T-cell (primary cell): ENCODE data around the gene MED27. TPM values are rescaled to one million over a fixed set of nuclear protein-coding genes. Genes with fewer than 3 reads are reported as not detected.

ENCODE experiments used
- ATAC-seq, 4 experiments: fragments of 200-7000 bp in 3 of 4; fragments of 150-1000 bp in 1 of 4; cut with Tn5 transposase; replicated peaks in 1 of 4; 1 replicate in 3 of 4; 2 replicates in 1 of 4; pipeline ENCODE4 v1.10.0; 2021; ENCODE audit warnings: moderate library complexity in 3 of 4, mild to moderate bottlenecking in 2 of 4, moderate number of reproducible peaks in 1 of 4
- CTCF ChIA-PET, 2 donors: fragments of 300-600 bp; sonication (Branson Sonifier 250); formaldehyde crosslinking; loops; one replicate each; lab custom pipeline; 2022; ENCODE audit warnings: antibody characterized with exemption in 2 of 2; lab: Charles Lee
- POLR2A ChIA-PET, 2 donors: fragments of 300-600 bp; sonication (Branson Sonifier 250); formaldehyde crosslinking; loops; one replicate each; lab custom pipeline; 2022; ENCODE audit warnings: antibody characterized with exemption in 2 of 2; lab: Charles Lee
- DNase-seq, 35 experiments: peaks; one replicate each; pipeline versions ENCODE4 v3.0.0 to v3.0.0-alpha.2; 2013 to 2023
- H3K27ac ChIP-seq: one replicate; pipeline ENCODE4 v1.5.1; 2013; ENCODE audit warnings: low read length
- H3K27me3 ChIP-seq, 2 experiments: replicated peaks in 1 of 2; 1 replicate in 1 of 2; 2 replicates in 1 of 2; pipeline versions ENCODE4 v1.6.1 to v1.7.0; 2013; ENCODE audit warnings: low read length in 1 of 2, mixed read lengths in 1 of 2; ENCODE audit not compliant: control insufficient read depth in 2 of 2, insufficient read depth in 2 of 2; ENCODE audit errors: extremely low read depth in 1 of 2
- H3K36me3 ChIP-seq, 2 donors: 1 replicate in 1 of 2; 2 replicates in 1 of 2; pipeline versions ENCODE4 v1.6.1 to v1.7.0; 2013; ENCODE audit warnings: low read length in 1 of 2; ENCODE audit not compliant: control insufficient read depth in 2 of 2, insufficient read depth in 1 of 2; ENCODE audit errors: extremely low read depth in 1 of 2
- H3K4me1 ChIP-seq, 2 experiments: 1 replicate in 1 of 2; 2 replicates in 1 of 2; pipeline versions ENCODE4 v1.6.1 to v1.7.0; 2013; ENCODE audit warnings: low read length in 2 of 2, mixed read lengths in 1 of 2; ENCODE audit not compliant: insufficient read depth in 2 of 2, control insufficient read depth in 1 of 2; ENCODE audit errors: extremely low read depth in 1 of 2
- H3K4me3 ChIP-seq, 2 donors: 1 replicate in 1 of 2; 2 replicates in 1 of 2; pipeline versions ENCODE4 v1.5.1 to v1.7.0; 2013; ENCODE audit warnings: mild to moderate bottlenecking in 2 of 2, low read length in 1 of 2, moderate library complexity in 1 of 2; ENCODE audit not compliant: control insufficient read depth in 1 of 2; ENCODE audit errors: extremely low read depth in 1 of 2
- H3K9me3 ChIP-seq: 2 replicates; pipeline ENCODE4 v1.7.0; 2013
- H3K27ac Mint-ChIP-seq, 2 donors: one replicate each; pipeline ENCODE4 v1.8.0; 2020 to 2021; ENCODE audit warnings: mild to moderate bottlenecking in 2 of 2, mixed read lengths in 2 of 2
- H3K27me3 Mint-ChIP-seq, 2 donors: one replicate each; pipeline ENCODE4 v1.8.0; 2021 to 2022; ENCODE audit warnings: mixed read lengths in 2 of 2
- H3K36me3 Mint-ChIP-seq: one replicate; pipeline ENCODE4 v1.8.0; 2021; ENCODE audit warnings: mixed read lengths
- H3K4me1 Mint-ChIP-seq, 3 donors: one replicate each; pipeline ENCODE4 v1.8.0; 2020 to 2022; ENCODE audit warnings: mixed read lengths in 3 of 3, mild to moderate bottlenecking in 1 of 3
- H3K4me3 Mint-ChIP-seq, 3 donors: one replicate each; pipeline ENCODE4 v1.8.0; 2020 to 2022; ENCODE audit warnings: mild to moderate bottlenecking in 3 of 3, mixed read lengths in 3 of 3, moderate library complexity in 3 of 3
- H3K9me3 Mint-ChIP-seq, 3 donors: one replicate each; pipeline ENCODE4 v1.8.0; 2020 to 2022; ENCODE audit warnings: mixed read lengths in 3 of 3
- WGBS: methylation state at CpG from one replicate; pipeline ENCODE4 v1.1.5; 2013; ENCODE audit warnings: missing lambda C conversion rate; ENCODE audit not compliant: insufficient coverage; 5-methylcytosine and 5-hydroxymethylcytosine counted together
- total RNA-seq, 35 experiments: library from RNA in 6 of 35; stranded (reverse) in 6 of 35; fragments of 120-200 nt in 1 of 35; gene quantifications; one replicate each; pipeline versions ENCODE4 v1.2.1 to v1.2.4 and lab custom pipeline; 2013 to 2026

Gene MED27
- total RNA-seq, 5 donors from 2014 or later (not counting 1 experiment from before 2014, with no cell fraction given), result 15.0 to 26.7 (median 17.6) TPM

DNA sequence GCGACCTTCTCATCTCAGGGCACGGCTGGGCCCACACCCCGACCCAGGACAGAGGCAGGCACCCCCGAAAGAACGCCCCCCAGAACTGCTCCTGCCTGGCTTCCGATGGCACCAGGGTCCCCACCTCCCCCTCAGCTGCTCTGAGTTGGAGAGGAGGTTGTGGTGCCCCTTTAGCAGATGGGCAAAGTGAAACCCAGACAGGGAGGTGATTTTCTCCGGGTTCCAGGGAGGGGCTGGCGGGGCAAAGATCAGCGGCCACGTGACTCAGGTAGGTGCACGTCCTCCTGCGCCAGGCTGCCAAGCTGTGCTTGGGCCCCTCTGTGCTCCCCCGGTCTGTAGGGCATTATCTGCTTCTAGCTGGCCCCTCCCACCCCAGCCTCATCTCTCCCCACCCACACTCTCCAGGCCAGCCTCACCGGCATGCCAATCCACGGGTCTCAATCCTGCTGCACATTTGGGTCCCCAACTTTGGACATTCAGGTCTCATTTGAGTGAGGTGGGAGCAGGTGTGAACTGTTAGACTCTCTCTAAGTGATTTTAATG is 254.6 kb downstream of the MED27 start:
- CTCF ChIA-PET, result no interaction called here
- no peak for ATAC-seq
- Histone ChIP-seq H3K4me3 (no peak overlapping the region), H3K36me3 (no peaks in the 10 kb centered on the region), H3K27me3 (peaks cover 2 to 41% of the 10 kb centered on the region in 2 experiments), H3K9me3 (no peaks in the 10 kb centered on the region), H3K27ac (no peak overlapping the region), H3K4me1 (no peaks in the 10 kb centered on the region)
- Mint-ChIP-seq H3K27me3 (peaks cover 16 to 25% of the 10 kb centered on the region in 2 donors), H3K36me3 (no peaks in the 10 kb centered on the region), H3K4me3 (no peak overlapping the region), H3K27ac (no peak overlapping the region), H3K9me3 (no peaks in the 10 kb centered on the region), H3K4me1 (no peaks in the 10 kb centered on the region)
- 87% methylated on average over 6 of the region's 15 CpGs for WGBS
- POLR2A ChIA-PET, result no interaction called here
- DNase-seq, result no peak

GRCh38 chr9:131824155-131824594 is 255.5 kb downstream of the MED27 start:
- Histone ChIP-seq H3K27me3 (peaks cover 2 to 41% of the 10 kb centered on the region in 2 experiments), H3K27ac (no peak overlapping the region), H3K4me3 (no peak overlapping the region), H3K9me3 (no peaks in the 10 kb centered on the region), H3K4me1 (no peaks in the 10 kb centered on the region), H3K36me3 (no peaks in the 10 kb centered on the region)
- no peaks in the 10 kb centered on the region for H3K36me3 Mint-ChIP-seq
- DNase-seq, result no peak
- peaks cover 16 to 25% of the 10 kb centered on the region in 2 donors for H3K27me3 Mint-ChIP-seq
- 72% methylated on average over 20 of the region's 20 CpGs for WGBS
- H3K4me1 Mint-ChIP-seq, result no peaks in the 10 kb centered on the region
- CTCF ChIA-PET, result no interaction called here
- no peaks in the 10 kb centered on the region for H3K9me3 Mint-ChIP-seq
- no peak overlapping the region for H3K4me3 Mint-ChIP-seq
- POLR2A ChIA-PET, result no interaction called here
- no peak for ATAC-seq
- H3K27ac Mint-ChIP-seq, result no peak overlapping the region

- POLR2A ChIA-PET, result no interaction called here
- H3K4me1 Mint-ChIP-seq, result no peaks in the 10 kb centered on the region
- no peak overlapping the region for H3K4me3 Mint-ChIP-seq
- no peaks in the 10 kb centered on the region for H3K9me3 Mint-ChIP-seq
- Histone ChIP-seq H3K4me3 (no peak overlapping the region), H3K27ac (no peak overlapping the region), H3K27me3 (peaks cover 2 to 41% of the 10 kb centered on the region in 2 experiments), H3K4me1 (no peaks in the 10 kb centered on the region), H3K9me3 (no peaks in the 10 kb centered on the region), H3K36me3 (no peaks in the 10 kb centered on the region)
- DNase-seq, result no peak
- WGBS, result 56% methylated on average over 35 of the region's 35 CpGs
- H3K36me3 Mint-ChIP-seq, result no peaks in the 10 kb centered on the region
- CTCF ChIA-PET, result no interaction called here
- ATAC-seq, result no peak
- no peak overlapping the region for H3K27ac Mint-ChIP-seq
- peaks cover 16 to 25% of the 10 kb centered on the region in 2 donors for H3K27me3 Mint-ChIP-seq
These were observed 255.9 kb downstream of the MED27 start for GRCh38 chr9:131823701-131824146.

GRCh38 chr9:131818089-131818488 is 261.6 kb downstream of the MED27 start:
- CTCF ChIA-PET, result no interaction called here
- no peaks in the 10 kb centered on the region for H3K36me3 Mint-ChIP-seq
- H3K36me3 ChIP-seq, result no peaks in the 10 kb centered on the region
- H3K4me1 Mint-ChIP-seq, result no peaks in the 10 kb centered on the region
- H3K4me3 ChIP-seq, result no peak overlapping the region
- H3K27ac Mint-ChIP-seq, result no peak overlapping the region
- H3K9me3 ChIP-seq, result no peaks in the 10 kb centered on the region
- no peaks in the 10 kb centered on the region for H3K9me3 Mint-ChIP-seq
- H3K4me1 ChIP-seq, result no peaks in the 10 kb centered on the region
- WGBS, result 60% methylated on average over 4 of the region's 7 CpGs
- peaks cover 11 to 21% of the 10 kb centered on the region in 2 donors for H3K27me3 Mint-ChIP-seq
- peaks cover 0 to 36% of the 10 kb centered on the region in 2 experiments for H3K27me3 ChIP-seq
- no peak for ATAC-seq
- no peak for DNase-seq
- POLR2A ChIA-PET, result no interaction called here
- no peak overlapping the region for H3K27ac ChIP-seq
- no peak overlapping the region for H3K4me3 Mint-ChIP-seq

- ATAC-seq (no peak), DNase-seq (no peak)
- Mint-ChIP-seq H3K27ac (no peak overlapping the region), H3K4me1 (no peaks in the 10 kb centered on the region), H3K4me3 (no peak overlapping the region), H3K27me3 (peaks cover 16 to 24% of the 10 kb centered on the region in 2 donors), H3K9me3 (no peaks in the 10 kb centered on the region), H3K36me3 (no peaks in the 10 kb centered on the region)
- POLR2A ChIA-PET, result no interaction called here
- Histone ChIP-seq H3K9me3 (no peaks in the 10 kb centered on the region), H3K36me3 (no peaks in the 10 kb centered on the region), H3K27me3 (peaks cover 0 to 39% of the 10 kb centered on the region in 2 experiments), H3K4me1 (no peaks in the 10 kb centered on the region), H3K4me3 (no peak overlapping the region), H3K27ac (no peak overlapping the region)
- 79% methylated on average over 6 of the region's 9 CpGs for WGBS
- CTCF ChIA-PET, result no interaction called here
These were observed 262.0 kb downstream of the MED27 start for GRCh38 chr9:131817627-131818026.

- Mint-ChIP-seq H3K27ac (no peak overlapping the region), H3K36me3 (no peaks in the 10 kb centered on the region), H3K9me3 (no peaks in the 10 kb centered on the region), H3K4me1 (no peaks in the 10 kb centered on the region), H3K27me3 (peaks cover 16 to 26% of the 10 kb centered on the region in 2 donors), H3K4me3 (no peak overlapping the region)
- no peak for DNase-seq
- H3K27ac ChIP-seq, result no peak overlapping the region
- H3K4me1 ChIP-seq, result no peaks in the 10 kb centered on the region
- 85% methylated on average over 3 of the region's 4 CpGs for whole genome bisulfite sequencing
- no peak overlapping the region for H3K4me3 ChIP-seq
- no peaks in the 10 kb centered on the region for H3K9me3 ChIP-seq
- CTCF ChIA-PET, result no interaction called here
- ATAC-seq, result no peak
- POLR2A ChIA-PET, result interaction anchor here in 1 of 2 donors (0.6 kb wide), 1 partner anchor 700 kb away, joined by 5 read pairs; no protein-coding TSS in a partner anchor
- no peaks in the 10 kb centered on the region for H3K36me3 ChIP-seq
- H3K27me3 ChIP-seq, result peaks cover 0 to 44% of the 10 kb centered on the region in 2 experiments
These were observed 262.6 kb downstream of the MED27 start for GRCh38 chr9:131817073-131817472.
